Parathyroid adenoma (tissue), 2 donors: Measurements from ENCODE around the gene KAZN.

Experiments
- H2AFZ ChIP-seq: fragments of 300-600 bp; sonication (generic); one replicate; pipeline ENCODE4 v1.7.0; 2017; ENCODE audit warnings: antibody characterized with exemption, mild to moderate bottlenecking
- H3K27ac ChIP-seq: fragments of 300-600 bp; sonication (generic); one replicate; pipeline ENCODE4 v1.7.0; 2017
- H3K27me3 ChIP-seq: fragments of 300-600 bp; sonication (generic); one replicate; pipeline ENCODE4 v1.7.0; 2017; ENCODE audit warnings: low read length; ENCODE audit not compliant: control insufficient read depth, insufficient read depth
- H3K36me3 ChIP-seq: fragments of 300-600 bp; sonication (generic); one replicate; pipeline ENCODE4 v1.7.0; 2017; ENCODE audit warnings: low read length; ENCODE audit not compliant: control insufficient read depth, insufficient read depth
- H3K4me1 ChIP-seq: fragments of 300-600 bp; sonication (generic); one replicate; pipeline ENCODE4 v1.7.0; 2017; ENCODE audit warnings: control low read depth
- H3K4me2 ChIP-seq: fragments of 300-600 bp; sonication (generic); one replicate; pipeline ENCODE4 v1.7.0; 2017; ENCODE audit warnings: low read length
- H3K4me3 ChIP-seq: fragments of 300-600 bp; sonication (generic); one replicate; pipeline ENCODE4 v1.7.0; 2017; ENCODE audit warnings: low read depth, low read length
- H3K79me2 ChIP-seq: fragments of 300-600 bp; sonication (generic); one replicate; pipeline ENCODE4 v1.7.0; 2017; ENCODE audit warnings: control low read depth
- H3K9ac ChIP-seq: fragments of 300-600 bp; sonication (generic); one replicate; pipeline ENCODE4 v1.7.0; 2017; ENCODE audit warnings: mild to moderate bottlenecking
- H3K9me3 ChIP-seq: fragments of 300-600 bp; sonication (generic); one replicate; pipeline ENCODE4 v1.7.0; 2017; ENCODE audit warnings: low read length; ENCODE audit not compliant: control insufficient read depth
- TF ChIP-seq, protein P1 (sequence below): fragments of 300-600 bp; sonication (generic); IDR thresholded peaks from one replicate; pipeline ENCODE4 v1.7.0; 2017; ENCODE audit warnings: antibody characterized with exemption, mild to moderate bottlenecking
- donor health status: primary hyperparathyroidism.

Gene KAZN

DNA sequence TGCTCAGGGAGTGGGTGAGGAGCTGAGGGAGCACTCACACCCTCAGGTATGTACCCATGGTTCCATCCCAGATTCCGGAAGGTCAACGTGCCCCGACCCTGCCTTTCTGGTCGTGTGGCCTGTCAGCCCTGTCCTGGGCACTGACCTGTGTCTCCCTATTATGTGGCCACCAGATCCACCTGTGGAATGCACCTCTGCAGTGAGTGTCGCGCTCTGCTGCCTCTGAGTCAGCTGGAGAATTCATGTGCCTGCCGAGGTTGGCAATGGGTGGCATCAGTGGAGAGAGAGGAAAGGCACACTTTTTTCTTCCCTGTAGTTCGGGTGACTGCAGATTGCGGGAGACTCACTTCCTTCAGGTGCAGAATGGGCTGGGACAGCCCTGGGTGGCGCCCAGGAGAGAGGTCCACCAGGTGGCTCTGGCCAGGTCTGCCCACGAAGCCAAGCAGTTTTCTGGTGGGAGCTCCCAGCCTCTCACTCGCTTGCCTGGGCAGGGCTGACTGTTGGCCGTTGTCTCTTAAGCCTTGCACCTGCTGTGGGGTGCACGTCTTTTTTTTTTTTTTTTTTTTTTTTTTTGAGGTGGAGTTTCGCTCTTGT is 378.9 kb downstream of the KAZN start:
- Histone ChIP-seq H3K27ac (no peak overlapping the region), H3K79me2 (peaks cover 9% of the 10 kb centered on the region), H3K9ac (no peak overlapping the region), H3K4me3 (no peak overlapping the region), H3K4me1 (no peaks in the 10 kb centered on the region), H3K36me3 (no peaks in the 10 kb centered on the region), H3K27me3 (no peaks in the 10 kb centered on the region), H3K9me3 (no peaks in the 10 kb centered on the region), H2AFZ (no peak overlapping the region), H3K4me2 (no peak overlapping the region)
- TF ChIP-seq, protein P1, sequence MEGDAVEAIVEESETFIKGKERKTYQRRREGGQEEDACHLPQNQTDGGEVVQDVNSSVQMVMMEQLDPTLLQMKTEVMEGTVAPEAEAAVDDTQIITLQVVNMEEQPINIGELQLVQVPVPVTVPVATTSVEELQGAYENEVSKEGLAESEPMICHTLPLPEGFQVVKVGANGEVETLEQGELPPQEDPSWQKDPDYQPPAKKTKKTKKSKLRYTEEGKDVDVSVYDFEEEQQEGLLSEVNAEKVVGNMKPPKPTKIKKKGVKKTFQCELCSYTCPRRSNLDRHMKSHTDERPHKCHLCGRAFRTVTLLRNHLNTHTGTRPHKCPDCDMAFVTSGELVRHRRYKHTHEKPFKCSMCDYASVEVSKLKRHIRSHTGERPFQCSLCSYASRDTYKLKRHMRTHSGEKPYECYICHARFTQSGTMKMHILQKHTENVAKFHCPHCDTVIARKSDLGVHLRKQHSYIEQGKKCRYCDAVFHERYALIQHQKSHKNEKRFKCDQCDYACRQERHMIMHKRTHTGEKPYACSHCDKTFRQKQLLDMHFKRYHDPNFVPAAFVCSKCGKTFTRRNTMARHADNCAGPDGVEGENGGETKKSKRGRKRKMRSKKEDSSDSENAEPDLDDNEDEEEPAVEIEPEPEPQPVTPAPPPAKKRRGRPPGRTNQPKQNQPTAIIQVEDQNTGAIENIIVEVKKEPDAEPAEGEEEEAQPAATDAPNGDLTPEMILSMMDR, result no peak

DNA sequence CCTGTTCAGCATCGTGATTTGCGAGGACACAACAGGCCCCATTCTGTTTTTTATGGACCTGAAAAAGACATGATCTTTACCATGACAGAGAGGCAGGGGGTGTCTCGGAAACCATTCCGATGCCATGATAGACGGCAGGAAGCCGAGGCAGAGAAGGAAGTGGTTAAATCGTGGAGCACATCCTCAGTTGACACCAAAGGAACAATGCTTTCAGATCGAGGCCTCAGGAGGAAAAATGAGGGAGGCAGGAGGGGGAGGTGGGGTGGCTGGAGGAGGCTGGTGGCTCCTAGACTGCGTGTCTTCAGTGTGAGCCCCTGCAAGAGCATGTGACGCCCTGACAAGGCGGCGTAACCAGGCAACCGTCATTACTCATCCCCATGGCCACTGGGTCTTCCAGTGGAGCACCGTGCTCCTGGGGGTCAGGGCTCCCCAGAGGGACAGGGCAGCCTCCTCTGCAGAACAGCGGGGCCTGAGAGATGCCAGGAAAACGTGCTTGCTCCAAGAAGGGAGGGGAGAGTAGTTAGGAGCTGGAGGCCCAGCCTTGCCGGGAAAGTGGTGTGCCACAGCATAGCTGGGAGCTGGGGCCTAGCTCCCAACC is 382.2 kb downstream of the KAZN start:
- Histone ChIP-seq H3K36me3 (no peaks in the 10 kb centered on the region), H3K27me3 (no peaks in the 10 kb centered on the region), H3K9me3 (no peaks in the 10 kb centered on the region), H3K4me3 (no peak overlapping the region), H3K27ac (no peak overlapping the region), H2AFZ (no peak overlapping the region), H3K9ac (no peak overlapping the region), H3K4me1 (no peaks in the 10 kb centered on the region), H3K79me2 (peaks cover 5% of the 10 kb centered on the region), H3K4me2 (no peak overlapping the region)
- TF ChIP-seq, protein P1, result no peak

DNA sequence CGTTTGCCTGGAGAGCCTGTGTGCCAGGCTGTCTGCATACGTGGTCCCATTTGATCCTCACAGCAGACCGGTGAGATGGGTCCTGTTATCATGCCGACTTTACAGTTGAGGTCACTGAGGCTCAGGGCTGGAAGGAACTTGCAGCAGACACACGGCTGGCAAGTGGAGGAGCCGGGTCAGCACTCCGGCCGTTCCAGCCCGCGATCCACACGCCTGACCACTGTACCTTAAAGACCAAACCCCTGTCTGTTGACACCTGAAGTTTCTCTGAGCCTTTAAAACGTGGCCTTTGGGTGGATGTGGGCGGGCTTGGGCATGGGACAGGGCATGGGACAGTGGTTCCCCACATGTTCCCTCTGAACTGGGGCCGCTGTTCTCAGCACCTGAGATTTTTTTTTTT is 383.5 kb downstream of the KAZN start:
- Histone ChIP-seq H3K4me2 (no peak overlapping the region), H3K9ac (no peak overlapping the region), H3K9me3 (no peaks in the 10 kb centered on the region), H3K36me3 (no peaks in the 10 kb centered on the region), H3K4me3 (no peak overlapping the region), H3K27me3 (no peaks in the 10 kb centered on the region), H3K27ac (no peak overlapping the region), H3K79me2 (peaks cover 6% of the 10 kb centered on the region), H3K4me1 (peaks cover 3% of the 10 kb centered on the region), H2AFZ (no peak overlapping the region)
- TF ChIP-seq, protein P1, result no peak

DNA sequence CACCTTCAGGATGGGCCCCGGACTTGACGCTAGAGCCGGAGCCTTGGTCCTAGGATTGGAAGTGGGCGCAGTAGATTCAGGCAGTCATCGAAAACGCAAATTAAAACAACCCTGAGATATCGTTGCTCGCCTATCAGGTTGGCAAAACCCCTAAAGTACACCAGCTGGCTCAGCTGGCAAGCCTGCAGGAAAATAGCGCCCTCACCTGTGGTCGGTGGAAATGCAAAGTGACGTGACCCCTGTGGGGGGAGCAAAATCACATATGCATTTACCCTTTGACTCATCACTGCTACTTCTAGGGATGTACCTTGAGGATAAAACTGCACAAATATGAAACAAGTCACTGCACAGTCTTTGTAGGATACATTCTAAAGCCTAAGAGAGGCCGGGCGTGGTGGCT is 384.8 kb downstream of the KAZN start:
- H3K4me1 ChIP-seq, result peaks cover 3% of the 10 kb centered on the region
- no peak overlapping the region for H3K27ac ChIP-seq

More for the DNA sequence above, 384.8 kb downstream of the KAZN start:
- TF ChIP-seq, protein P1, result no peak
- H3K79me2 ChIP-seq, result peaks cover 8% of the 10 kb centered on the region
- no peak overlapping the region for H3K4me2 ChIP-seq
- H3K36me3 ChIP-seq, result no peaks in the 10 kb centered on the region
- no peak overlapping the region for H3K9ac ChIP-seq
- H3K4me3 ChIP-seq, result no peak overlapping the region
- H2AFZ ChIP-seq, result no peak overlapping the region
- H3K27me3 ChIP-seq, result no peaks in the 10 kb centered on the region
- H3K9me3 ChIP-seq, result no peaks in the 10 kb centered on the region
